Endothelial cell of umbilical vein (primary cell): ENCODE data around the gene HBS1L. TPM values are rescaled to one million over a fixed set of nuclear protein-coding genes. Genes with fewer than 3 reads are reported as not detected.

ENCODE experiments used
- BruUV-seq: library from RNA; stranded (reverse); fragments of 400-500 nt; replicated peaks from 2 replicates; lab custom pipeline; 2021; lab: Mats Ljungman, UMichigan
- CTCF ChIA-PET: fragments of 300-600, 350-600 bp; sonication (Branson Sonifier 250); formaldehyde crosslinking; loops from one replicate; lab custom pipeline; 2021; ENCODE audit warnings: antibody characterized with exemption, inconsistent platforms; lab: Charles Lee
- POLR2A ChIA-PET: fragments of 300-600, 350-600 bp; sonication (Branson Sonifier 250); formaldehyde crosslinking; loops from one replicate; lab custom pipeline; 2021; ENCODE audit warnings: antibody characterized with exemption, inconsistent platforms; lab: Charles Lee
- DNase-seq: peaks from one replicate; pipeline ENCODE4 v3.0.0-alpha.2; 2011; ENCODE audit warnings: low read depth, low spot score
- FAIRE-seq: peaks from 2 replicates; lab custom pipeline; 2011; peaks lifted over from hg19 to GRCh38; lab: Jason Lieb, UNC
- H2AFZ ChIP-seq: 2 replicates; pipeline ENCODE4 v1.6.0; 2012; ENCODE audit warnings: low read depth, low read length, control low read depth, inconsistent platforms
- H3K27ac ChIP-seq: 2 replicates; pipeline ENCODE4 v1.5.1; 2011; ENCODE audit warnings: low read depth, mild to moderate bottlenecking, control low read depth, low read length, moderate library complexity; ENCODE audit not compliant: insufficient read depth
- H3K27me3 ChIP-seq, 2 experiments: 2 replicates each; pipeline versions ENCODE4 v1.6.0 to v1.6.1; 2011; ENCODE audit warnings: low read length in 2 of 2, mixed read lengths in 1 of 2; ENCODE audit not compliant: control insufficient read depth in 2 of 2, insufficient read depth in 2 of 2
- H3K36me3 ChIP-seq, 2 experiments: 2 replicates in 1 of 2; 3 replicates in 1 of 2; pipeline ENCODE4 v1.5.1; 2011; ENCODE audit warnings: low read length in 2 of 2, mild to moderate bottlenecking in 1 of 2, moderate library complexity in 1 of 2; ENCODE audit not compliant: control insufficient read depth in 2 of 2, insufficient read depth in 2 of 2; ENCODE audit errors: extremely low read depth in 1 of 2
- H3K4me1 ChIP-seq: 3 replicates; pipeline ENCODE4 v1.5.1; 2011; ENCODE audit warnings: mild to moderate bottlenecking, low read length; ENCODE audit not compliant: control insufficient read depth, insufficient read depth; ENCODE audit errors: extremely low read depth
- H3K4me2 ChIP-seq: 2 replicates; pipeline ENCODE4 v1.6.1; 2011; ENCODE audit warnings: low read length, control low read depth, mixed read lengths; ENCODE audit not compliant: insufficient read depth
- H3K4me3 ChIP-seq, 3 experiments: fragments of 200-600 bp in 1 of 3; sonication (generic), shearing (Covaris generic) in 1 of 3; replicated peaks in 1 of 3; 2 replicates each; pipeline ENCODE4 v1.5.1; 2011 to 2016; ENCODE audit warnings: control low read depth in 3 of 3, low read length in 3 of 3, mild to moderate bottlenecking in 2 of 3, inconsistent platforms in 1 of 3, low read depth in 1 of 3, moderate library complexity in 1 of 3; ENCODE audit not compliant: insufficient read depth in 1 of 3
- H3K79me2 ChIP-seq: 2 replicates; pipeline ENCODE4 v1.6.0; 2012; ENCODE audit warnings: low read length, inconsistent platforms; ENCODE audit not compliant: control insufficient read depth, insufficient read depth
- H3K9ac ChIP-seq: replicated peaks from 2 replicates; pipeline ENCODE3; 2011; ENCODE audit warnings: low read length, control low read depth; ENCODE audit not compliant: insufficient read depth; ENCODE audit errors: extremely low read depth
- H3K9me1 ChIP-seq: replicated peaks from 3 replicates; pipeline ENCODE4 v1.6.0; 2011; ENCODE audit warnings: mild to moderate bottlenecking, low read length; ENCODE audit not compliant: control insufficient read depth, insufficient read depth; ENCODE audit errors: extremely low read depth
- H3K9me3 ChIP-seq: replicated peaks from 2 replicates; pipeline ENCODE4 v1.5.1; 2012; ENCODE audit warnings: low read length, inconsistent platforms; ENCODE audit not compliant: control insufficient read depth, insufficient read depth
- H4K20me1 ChIP-seq: replicated peaks from 2 replicates; pipeline ENCODE3; 2011; ENCODE audit warnings: mild to moderate bottlenecking, low read length; ENCODE audit not compliant: control insufficient read depth, insufficient read depth; ENCODE audit errors: extremely low read depth
- CTCF ChIP-seq, 2 donors: IDR thresholded peaks; 1 replicate in 1 of 2; 2 replicates in 1 of 2; pipeline ENCODE4 v1.5.1; 2011; ENCODE audit warnings: low read length in 2 of 2, mild to moderate bottlenecking in 2 of 2, moderate library complexity in 2 of 2, control low read depth in 1 of 2, inconsistent platforms in 1 of 2, low read depth in 1 of 2; ENCODE audit not compliant: insufficient read depth in 1 of 2; ENCODE audit errors: extremely low read depth in 1 of 2
- EZH2 ChIP-seq: IDR thresholded peaks from 2 replicates; pipeline ENCODE4 v1.6.1; 2012; ENCODE audit warnings: borderline replicate concordance, low read depth, mild to moderate bottlenecking, moderate library complexity, low read length, inconsistent platforms; ENCODE audit not compliant: severe bottlenecking
- FOS ChIP-seq: IDR thresholded peaks from 2 replicates; pipeline ENCODE4 v1.6.1; 2011; ENCODE audit warnings: mild to moderate bottlenecking, low read length, moderate library complexity, borderline replicate concordance; ENCODE audit not compliant: insufficient read depth
- GATA2 ChIP-seq: IDR thresholded peaks from 2 replicates; pipeline ENCODE4 v1.7.0; 2011; ENCODE audit warnings: low read depth, mild to moderate bottlenecking, moderate library complexity, mixed read lengths, low read length; ENCODE audit not compliant: insufficient read length, insufficient read depth
- JUN ChIP-seq: IDR thresholded peaks from 2 replicates; pipeline ENCODE4 v1.6.1; 2011; ENCODE audit warnings: borderline replicate concordance, low read depth; ENCODE audit not compliant: insufficient read length, insufficient read depth
- MYC ChIP-seq: IDR thresholded peaks from one replicate; pipeline ENCODE4 v1.6.1; 2011; ENCODE audit warnings: mild to moderate bottlenecking, low read depth, low read length
- POLR2A ChIP-seq: IDR thresholded peaks from 2 replicates; pipeline ENCODE4 v1.6.1; 2012; ENCODE audit warnings: low read depth, mild to moderate bottlenecking, control low read depth, low read length
- POLR2AphosphoS5 ChIP-seq: IDR thresholded peaks from 2 replicates; pipeline ENCODE4 v1.6.1; 2012; ENCODE audit warnings: low read depth, mild to moderate bottlenecking, control low read depth, low read length, moderate library complexity; ENCODE audit not compliant: insufficient read depth
- dilution Hi-C: fragments of 300-500 bp; cut with MboI; formaldehyde crosslinking; loops from one replicate; pipeline ENCODE4 v1.15.0; 2019; ENCODE audit warnings: low sequenced_read_pairs; ENCODE audit not compliant: extremely low pct_ligation_motif_present
- intact Hi-C: fragments of 100-400 bp; cut with micrococcal nuclease; formaldehyde crosslinking; loops from one replicate; pipeline ENCODE4 v1.10.0; 2022
- polyA plus RNA-seq, 4 experiments: library from polyadenylated mRNA; depleted of rRNA in 3 of 4; stranded (reverse) in 3 of 4; unstranded in 1 of 4; fragments of >200 nt; gene quantifications; 2 replicates each; pipeline versions ENCODE4 v1.2.1 to v1.2.3, GENCODE V29; 2011 to 2012; ENCODE audit warnings: missing spikeins in 1 of 4
- total RNA-seq: library from RNA; stranded (reverse); gene quantifications from 2 replicates; pipeline ENCODE4 v1.2.3, GENCODE V29; 2021
- TF ChIP-seq, protein P1 (sequence below): IDR thresholded peaks from 2 replicates; pipeline ENCODE4 v1.6.1; 2011; ENCODE audit not compliant: insufficient read depth, insufficient read length

HBS1L gene
- total and polyA plus RNA-seq, 2 donors (not counting 3 experiments of a cell fraction or from before 2014, with no cell fraction given) = 23.7 to 74.6 TPM

DNA sequence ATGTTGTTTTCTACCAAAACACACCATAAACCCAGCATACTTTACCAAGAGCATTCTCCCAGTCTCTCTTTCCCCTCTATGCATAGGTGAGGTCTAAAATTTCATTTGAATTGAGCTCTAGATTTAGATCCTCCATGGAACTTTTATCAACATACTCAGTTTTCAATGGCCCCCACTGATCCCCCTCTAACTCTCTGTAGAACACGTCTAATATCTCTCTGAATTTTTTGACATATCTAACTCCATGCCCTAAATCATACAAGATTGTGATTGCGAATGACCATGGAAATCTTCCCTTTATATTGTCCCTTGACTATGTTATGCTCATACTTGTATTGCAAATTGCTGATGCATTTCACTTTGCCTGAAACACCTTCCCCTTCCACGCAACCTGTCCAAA lies 38.1 kb upstream of the HBS1L start:
- Histone ChIP-seq H4K20me1 (no peaks in the 10 kb centered on the region), H3K4me1 (no peaks in the 10 kb centered on the region), H3K9me1 (no peaks in the 10 kb centered on the region), H3K27ac (no peak overlapping the region), H3K27me3 (peaks cover 13 to 34% of the 10 kb centered on the region in 2 experiments), H3K4me3 (no peak overlapping the region), H2AFZ (no peak overlapping the region), H3K4me2 (no peak overlapping the region), H3K79me2 (no peaks in the 10 kb centered on the region), H3K9me3 (no peaks in the 10 kb centered on the region), H3K9ac (no peak overlapping the region), H3K36me3 (no peaks in the 10 kb centered on the region)
- no TSS peak for BruUV-seq
- POLR2A ChIA-PET = no interaction called here
- dilution Hi-C loops (no loop called here), intact Hi-C loops (no loop called here)
- TF ChIP-seq GATA2 = no peak
- no peak for TF ChIP-seq POLR2A
- no peak for TF ChIP-seq JUN
- TF ChIP-seq CTCF (IDR thresholded peaks at IDR 0.05; ENCODE audit: extremely low read depth in 1 of 2, insufficient read depth in 1 of 2, low read depth in 1 of 2, low read length in 2 of 2) = no peak
- TF ChIP-seq MYC = no peak
- no peak for TF ChIP-seq EZH2
- no peak for TF ChIP-seq POLR2AphosphoS5
- TF ChIP-seq, protein P1, sequence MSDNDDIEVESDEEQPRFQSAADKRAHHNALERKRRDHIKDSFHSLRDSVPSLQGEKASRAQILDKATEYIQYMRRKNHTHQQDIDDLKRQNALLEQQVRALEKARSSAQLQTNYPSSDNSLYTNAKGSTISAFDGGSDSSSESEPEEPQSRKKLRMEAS = no peak
- no peak for TF ChIP-seq FOS
- CTCF ChIA-PET = interaction anchor here (0.6 kb wide), 1 partner anchor 8 kb away, joined by 4 read pairs; no protein-coding TSS in a partner anchor
- DNase-seq (no peak), FAIRE-seq (no peak)
